GM18907 (cell line): Measurements from ENCODE around the gene CPEB3.
A peak's percentile ranks its signal among the peaks of the same experiment; 100 is the strongest.
"Not testable (repeated sequence)": the region's sequence is repeated elsewhere in the genome, so short reads cannot be mapped to it uniquely, and the experiment has no call there.

Experiments used
- ATAC-seq: cut with Tn5 transposase; IDR thresholded peaks from one replicate; pipeline ENCODE4 v1.9.1; 2021; ENCODE audit warnings: mild to moderate bottlenecking, moderate library complexity; ENCODE audit not compliant: unreplicated experiment

Gene CPEB3

GRCh38 chr10:92149261-92149660 is 141.6 kb downstream of the CPEB3 start:
- no peak for ATAC-seq

- ATAC-seq = no peak
Observed at GRCh38 chr10:92146781-92147180, 144.1 kb downstream of the CPEB3 start.

GRCh38 chr10:92146107-92146506 is 144.8 kb downstream of the CPEB3 start:
- no peak for ATAC-seq

GRCh38 chr10:92142949-92143348 is 147.9 kb downstream of the CPEB3 start:
- ATAC-seq = peak; percentile 69

- ATAC-seq = peak; percentile 10
Observed at GRCh38 chr10:92142512-92142911, 148.4 kb downstream of the CPEB3 start.

GRCh38 chr10:92141147-92141546 is 149.7 kb downstream of the CPEB3 start:
- not testable (repeated sequence) for ATAC-seq

- ATAC-seq = not testable (repeated sequence)
Observed at GRCh38 chr10:92134049-92134448, 156.8 kb downstream of the CPEB3 start.

- no peak for ATAC-seq
Observed at GRCh38 chr10:92131275-92131820, 159.5 kb downstream of the CPEB3 start.

GRCh38 chr10:92130622-92131274 is 160.1 kb downstream of the CPEB3 start:
- no peak for ATAC-seq

- no peak for ATAC-seq
Observed at GRCh38 chr10:92126100-92126650, 164.7 kb downstream of the CPEB3 start.

GRCh38 chr10:92125144-92125543 is 165.7 kb downstream of the CPEB3 start:
- ATAC-seq = no peak

- no peak for ATAC-seq
Observed at GRCh38 chr10:92124616-92125143, 166.2 kb downstream of the CPEB3 start.

GRCh38 chr10:92124020-92124419 is 166.9 kb downstream of the CPEB3 start:
- no peak for ATAC-seq

GRCh38 chr10:92122941-92123450 is 167.9 kb downstream of the CPEB3 start:
- no peak for ATAC-seq

- ATAC-seq = no peak
Observed at GRCh38 chr10:92121686-92122492, 169.0 kb downstream of the CPEB3 start.

GRCh38 chr10:92119340-92119739 is 171.5 kb downstream of the CPEB3 start:
- ATAC-seq = no peak

- ATAC-seq = not testable (repeated sequence)
Observed at GRCh38 chr10:92114917-92115316, 176.0 kb downstream of the CPEB3 start.

- no peak for ATAC-seq
Observed at GRCh38 chr10:92113911-92114600, 176.8 kb downstream of the CPEB3 start.

- no peak for ATAC-seq
Observed at GRCh38 chr10:92112462-92112861, 178.4 kb downstream of the CPEB3 start.

- ATAC-seq = no peak
Observed at GRCh38 chr10:92111336-92111939, 179.4 kb downstream of the CPEB3 start.
